A549 (cell line): ENCODE data around the gene CARMIL1. TPM values are rescaled to one million over a fixed set of nuclear protein-coding genes. Genes with fewer than 3 reads are reported as not detected.

Source experiments
- ATAC-seq, 2 experiments: fragments of 200-7000 bp in 1 of 2; fragments of >200 bp in 1 of 2; cut with Nextera tagmentation in 1 of 2; cut with Tn5 transposase in 1 of 2; 3 replicates each; pipeline versions ENCODE4 v1.8.0 to v1.9.1; 2018 to 2020; ENCODE audit warnings: mild to moderate bottlenecking in 1 of 2, moderate library complexity in 1 of 2
- CTCF ChIA-PET: fragments of 300-600 bp; sonication (Branson Sonifier 250); formaldehyde crosslinking; extraction: SDS; loops from one replicate; lab custom pipeline; 2021; ENCODE audit warnings: antibody characterized with exemption, inconsistent platforms; lab: Yijun Ruan, JAX
- POLR2A ChIA-PET: fragments of 350-600 bp; formaldehyde crosslinking; extraction: SDS; loops from one replicate; lab custom pipeline; 2021; ENCODE audit warnings: antibody characterized with exemption, inconsistent platforms; lab: Yijun Ruan, JAX
- DNase-seq, 2 experiments: peaks; one replicate each; pipeline versions ENCODE4 v3.0.0 to v3.0.0-alpha.2; 2011 to 2016; ENCODE audit warnings: low read depth in 1 of 2, low spot score in 1 of 2
- FAIRE-seq: peaks from 2 replicates; lab custom pipeline; 2011; peaks lifted over from hg19 to GRCh38; lab: Jason Lieb, UNC
- H3K27ac ChIP-seq, 2 experiments: fragments of >200 bp; sonication (Bioruptor Twin); formaldehyde crosslinking; 3 replicates each; pipeline ENCODE4 v1.5.1; 2016 to 2017
- H3K4me1 ChIP-seq: fragments of >200 bp; sonication (Bioruptor Twin); formaldehyde crosslinking; 3 replicates; pipeline ENCODE4 v1.6.1; 2016
- H3K4me2 ChIP-seq: fragments of >200 bp; sonication (Bioruptor Twin); formaldehyde crosslinking; 3 replicates; pipeline ENCODE4 v1.6.1; 2016
- H3K4me3 ChIP-seq: fragments of >200 bp; sonication (Bioruptor Twin); formaldehyde crosslinking; 3 replicates; pipeline ENCODE4 v1.5.1; 2016
- H3K9me3 ChIP-seq: fragments of >200 bp; sonication (Bioruptor Twin); formaldehyde crosslinking; 3 replicates; pipeline ENCODE4 v1.6.1; 2016
- BCL3 ChIP-seq: fragments of >200 bp; sonication (Bioruptor Twin); formaldehyde crosslinking; IDR thresholded peaks from 3 replicates; pipeline ENCODE4 v1.6.1; 2016
- CTCF ChIP-seq: fragments of >200 bp; sonication (Bioruptor Twin); formaldehyde crosslinking; IDR thresholded peaks from 3 replicates; pipeline ENCODE4 v1.5.1; 2016
- EHF ChIP-seq: fragments of 250-450 bp; sonication (Bioruptor Pico); IDR thresholded peaks from 2 replicates; pipeline ENCODE4 v1.5.0; 2020; ENCODE audit warnings: mild to moderate bottlenecking
- EP300 ChIP-seq, 2 experiments: fragments of >200 bp; sonication (Bioruptor Twin); formaldehyde crosslinking; IDR thresholded peaks; 2 replicates in 1 of 2; 3 replicates in 1 of 2; pipeline ENCODE4 v1.6.1; 2016 to 2017
- FOSB ChIP-seq: fragments of 250-450 bp; sonication (Bioruptor Pico); IDR thresholded peaks from 2 replicates; pipeline ENCODE4 v1.5.0; 2020; ENCODE audit warnings: mild to moderate bottlenecking, moderate library complexity
- FOXS1 ChIP-seq: fragments of 250-450 bp; sonication (Bioruptor Pico); IDR thresholded peaks from 2 replicates; pipeline ENCODE4 v1.5.0; 2020; ENCODE audit warnings: mild to moderate bottlenecking, moderate library complexity
- HDAC2 ChIP-seq: fragments of 200-600 bp; sonication (generic); IDR thresholded peaks from 2 replicates; pipeline ENCODE4 v1.6.1; 2016
- HEYL ChIP-seq: fragments of 250-450 bp; sonication (Bioruptor Pico); IDR thresholded peaks from 2 replicates; pipeline ENCODE4 v1.8.0; 2021; ENCODE audit warnings: mild to moderate bottlenecking, moderate library complexity
- HOXB13 ChIP-seq: fragments of 250-450 bp; sonication (Bioruptor Pico); IDR thresholded peaks from 2 replicates; pipeline ENCODE4 v1.5.0; 2020; ENCODE audit warnings: low read depth, mild to moderate bottlenecking, moderate library complexity
- HOXB5 ChIP-seq: fragments of 250-450 bp; sonication (Bioruptor Pico); IDR thresholded peaks from 2 replicates; pipeline ENCODE4 v1.5.0; 2020; ENCODE audit warnings: mild to moderate bottlenecking, moderate library complexity
- JUNB ChIP-seq: fragments of >200 bp; sonication (Bioruptor Twin); formaldehyde crosslinking; IDR thresholded peaks from 2 replicates; pipeline ENCODE4 v1.6.1; 2016
- KDM1A ChIP-seq: fragments of 200-600 bp; sonication (generic); IDR thresholded peaks from 2 replicates; pipeline ENCODE4 v1.6.1; 2016; ENCODE audit warnings: low read depth, mild to moderate bottlenecking
- MAFK ChIP-seq: fragments of 450-650 bp; IDR thresholded peaks from 2 replicates; pipeline ENCODE4 v1.6.1; 2014; ENCODE audit not compliant: partially characterized antibody
- NPAS2 ChIP-seq: fragments of 250-450 bp; sonication (Bioruptor Pico); IDR thresholded peaks from 2 replicates; pipeline ENCODE4 v1.8.0; 2022; ENCODE audit warnings: mild to moderate bottlenecking, moderate library complexity, borderline replicate concordance
- POLR2A ChIP-seq: IDR thresholded peaks from 2 replicates; pipeline ENCODE4 v1.6.1; 2012; ENCODE audit warnings: mild to moderate bottlenecking, low read length
- RARB ChIP-seq: fragments of 250-450 bp; sonication (Bioruptor Pico); IDR thresholded peaks from 2 replicates; pipeline ENCODE4 v1.8.0; 2021; ENCODE audit warnings: mild to moderate bottlenecking, moderate library complexity
- SREBF2 ChIP-seq: fragments of 450-650 bp; IDR thresholded peaks from 2 replicates; pipeline ENCODE4 v1.6.1; 2014; ENCODE audit warnings: mild to moderate bottlenecking, moderate library complexity
- USF2 ChIP-seq: fragments of 450-650 bp; IDR thresholded peaks from 2 replicates; pipeline ENCODE4 v1.6.1; 2014; ENCODE audit warnings: antibody characterized with exemption
- ZFP36 ChIP-seq: fragments of 450-650 bp; IDR thresholded peaks from 2 replicates; pipeline ENCODE4 v1.6.1; 2014; ENCODE audit warnings: borderline replicate concordance; ENCODE audit not compliant: partially characterized antibody
- ZNF302 ChIP-seq: fragments of 250-450 bp; sonication (Bioruptor Pico); IDR thresholded peaks from 2 replicates; pipeline ENCODE4 v1.9.0; 2021; ENCODE audit warnings: inconsistent platforms, mild to moderate bottlenecking, moderate library complexity
- WGBS: methylation state at CpG from one replicate; pipeline ENCODE4 v1.1.6; 2017; ENCODE audit errors: missing lambda C conversion rate; 5-methylcytosine and 5-hydroxymethylcytosine counted together
- polyA plus RNA-seq, 4 experiments: library from polyadenylated mRNA; depleted of rRNA in 3 of 4; stranded (reverse); fragments of >200 nt; fragmentation: RNase III in 1 of 4; extraction: RNeasy Plus Mini Kit Qiagen cat#74134 plus additional on column Dnase treatment in 1 of 4; gene quantifications; 2 replicates in 3 of 4; 3 replicates in 1 of 4; pipeline ENCODE4 v1.2.3, GENCODE V29; 2011 to 2017
- TF ChIP-seq, protein P1 (sequence below): IDR thresholded peaks from 2 replicates; pipeline ENCODE4 v1.6.1; 2012
- TF ChIP-seq, protein P2 (sequence below): fragments of 250-450 bp; sonication (Bioruptor Pico); IDR thresholded peaks from 2 replicates; pipeline ENCODE4 v1.5.0; 2020; ENCODE audit warnings: low read depth, mild to moderate bottlenecking, moderate library complexity

The CARMIL1 gene
- polyA plus RNA-seq, 2 of the 4 experiments (the other 2 are of a cell fraction), result 11.5 to 11.8 TPM

DNA sequence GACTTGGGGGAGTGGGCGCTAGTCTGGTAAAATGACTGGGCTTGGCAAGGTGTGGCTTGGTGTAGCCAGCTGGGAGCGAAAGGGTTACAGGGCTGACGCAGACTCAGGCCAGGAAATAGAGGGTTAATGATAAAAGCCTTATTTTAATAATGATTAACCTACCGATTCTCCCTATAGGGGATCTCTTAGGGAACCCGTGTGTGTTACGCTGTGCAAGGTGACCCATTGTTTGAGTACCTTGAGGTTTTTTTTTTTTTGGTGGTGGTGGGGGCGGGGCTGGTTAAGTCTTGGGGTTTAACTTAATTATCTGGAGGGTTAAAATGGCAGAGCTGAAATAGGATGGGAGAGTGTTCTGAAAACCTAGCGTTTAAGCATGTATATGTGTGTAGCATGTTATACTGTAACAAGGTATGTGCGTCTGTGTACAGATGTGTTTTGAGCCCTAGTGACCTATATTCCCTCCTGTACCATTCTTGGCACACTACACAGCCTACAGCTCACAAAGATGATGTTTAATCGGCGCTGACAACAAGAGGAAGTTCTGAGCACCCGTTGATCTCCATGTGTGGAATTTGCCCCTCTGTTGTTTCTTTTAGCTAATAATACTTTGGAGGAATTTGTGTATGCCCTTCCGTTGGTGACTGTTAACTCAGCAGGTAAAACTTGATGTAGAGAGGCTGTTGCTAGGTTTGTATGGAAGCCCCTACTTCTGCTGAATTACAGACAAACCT lies 1.3 kb downstream of the CARMIL1 start (continued):
- no peak for TF ChIP-seq SREBF2
- TF ChIP-seq, all 56 proteins: peak for 0

- no peak for DNase-seq
- Histone ChIP-seq H3K9me3 (no peaks in the 10 kb centered on the region), H3K4me3 (no peak overlapping the region), H3K27ac (no peak overlapping the region), H3K4me1 (peaks cover 8% of the 10 kb centered on the region; the same call in 2 of the 3 replicates), H3K4me2 (no peak overlapping the region)
- ChIA-PET POLR2A (no interaction called here), CTCF (interaction anchor here (2.3 kb wide), 1 partner anchor 8 kb away, joined by 9 read pairs; the partner anchor contains the start of gene CARMIL1)
- FAIRE-seq, result no peak
- no peak for ATAC-seq
- 96% methylated on average over 2 of the region's 2 CpGs for WGBS
- TF ChIP-seq FOSB (no peak), KDM1A (no peak), SREBF2 (no peak), HDAC2 (no peak), HEYL (CRISPR knock-in tag) (no peak), CTCF (no peak), ZFP36 (no peak), EP300 (IDR thresholded peaks at IDR 0.05) (no peak), RARB (CRISPR knock-in tag) (no peak), EHF (no peak), MAFK (no peak), USF2 (no peak), POLR2A (no peak), BCL3 (no peak), NPAS2 (no peak), HOXB13 (CRISPR knock-in tag) (no peak)
Observed at GRCh38 chr6:25286891-25287290, 7.7 kb downstream of the CARMIL1 start.

DNA sequence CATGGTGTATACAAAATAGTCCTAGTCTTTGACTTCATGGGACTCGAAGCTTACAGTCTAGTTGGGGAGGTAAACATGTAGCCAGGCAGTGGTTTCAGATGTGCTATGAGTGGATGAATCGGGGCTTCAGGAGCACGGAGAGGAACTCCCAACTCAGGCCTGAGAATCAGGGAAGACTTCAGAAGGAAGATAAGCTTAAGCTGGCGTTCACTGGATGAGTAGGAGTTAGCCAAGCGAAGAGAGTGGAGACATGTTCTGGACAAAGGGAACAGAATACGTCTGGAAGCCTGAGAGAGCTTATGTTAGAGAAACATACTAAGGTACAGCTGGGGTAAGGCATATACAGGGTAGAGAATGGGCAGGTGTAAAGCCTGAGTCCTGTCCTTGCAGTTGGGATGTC lies 8.8 kb downstream of the CARMIL1 start:
- no peak for ATAC-seq
- DNase-seq, result no peak
- Histone ChIP-seq H3K4me3 (no peak overlapping the region), H3K9me3 (no peaks in the 10 kb centered on the region), H3K4me2 (no peak overlapping the region), H3K4me1 (peaks cover 8% of the 10 kb centered on the region; the same call in 2 of the 3 replicates), H3K27ac (no peak overlapping the region)
- POLR2A ChIA-PET, result no interaction called here
- CTCF ChIA-PET, result interaction anchor here (2.3 kb wide), 1 partner anchor 9 kb away, joined by 9 read pairs; the partner anchor contains the start of gene CARMIL1
- 78% methylated on average over 6 of the region's 6 CpGs for WGBS
- no peak for FAIRE-seq
- TF ChIP-seq KDM1A (no peak), ZFP36 (no peak)

DNA sequence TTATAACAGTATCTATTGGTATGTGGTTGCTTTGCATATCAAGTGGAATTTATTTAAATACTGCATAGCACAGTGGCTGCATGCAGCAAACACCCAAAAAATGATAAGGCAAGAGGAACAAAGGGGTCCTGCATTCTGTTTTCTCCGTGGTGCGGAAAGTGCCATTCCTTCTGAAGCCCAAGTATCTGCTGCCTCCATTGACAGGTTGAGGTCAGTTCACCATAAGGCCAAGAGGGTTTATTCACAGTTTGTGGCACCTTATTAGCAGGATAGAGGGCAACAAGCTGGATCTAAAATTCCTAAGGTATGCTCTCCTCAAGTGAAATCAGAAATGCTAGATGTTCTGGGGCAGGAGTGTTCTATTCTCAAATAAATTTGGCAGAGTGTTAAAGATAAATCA lies 9.3 kb downstream of the CARMIL1 start:
- Histone ChIP-seq H3K4me1 (peaks cover 5% of the 10 kb centered on the region; the same call in 2 of the 3 replicates), H3K27ac (no peak overlapping the region), H3K4me3 (no peak overlapping the region), H3K9me3 (no peaks in the 10 kb centered on the region), H3K4me2 (no peak overlapping the region)
- TF ChIP-seq JUNB, result no peak
- TF ChIP-seq FOXS1 (CRISPR knock-in tag), result no peak
- no peak for TF ChIP-seq ZNF302 (CRISPR knock-in tag)
- no peak for TF ChIP-seq SREBF2
- no peak for TF ChIP-seq HDAC2
- TF ChIP-seq, protein P1, sequence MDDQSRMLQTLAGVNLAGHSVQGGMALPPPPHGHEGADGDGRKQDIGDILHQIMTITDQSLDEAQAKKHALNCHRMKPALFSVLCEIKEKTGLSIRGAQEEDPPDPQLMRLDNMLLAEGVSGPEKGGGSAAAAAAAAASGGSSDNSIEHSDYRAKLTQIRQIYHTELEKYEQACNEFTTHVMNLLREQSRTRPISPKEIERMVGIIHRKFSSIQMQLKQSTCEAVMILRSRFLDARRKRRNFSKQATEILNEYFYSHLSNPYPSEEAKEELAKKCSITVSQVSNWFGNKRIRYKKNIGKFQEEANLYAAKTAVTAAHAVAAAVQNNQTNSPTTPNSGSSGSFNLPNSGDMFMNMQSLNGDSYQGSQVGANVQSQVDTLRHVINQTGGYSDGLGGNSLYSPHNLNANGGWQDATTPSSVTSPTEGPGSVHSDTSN, result no peak
- TF ChIP-seq, protein P2, sequence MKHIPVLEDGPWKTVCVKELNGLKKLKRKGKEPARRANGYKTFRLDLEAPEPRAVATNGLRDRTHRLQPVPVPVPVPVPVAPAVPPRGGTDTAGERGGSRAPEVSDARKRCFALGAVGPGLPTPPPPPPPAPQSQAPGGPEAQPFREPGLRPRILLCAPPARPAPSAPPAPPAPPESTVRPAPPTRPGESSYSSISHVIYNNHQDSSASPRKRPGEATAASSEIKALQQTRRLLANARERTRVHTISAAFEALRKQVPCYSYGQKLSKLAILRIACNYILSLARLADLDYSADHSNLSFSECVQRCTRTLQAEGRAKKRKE (CRISPR knock-in tag), result no peak
- no peak for TF ChIP-seq HOXB5 (CRISPR knock-in tag)
- TF ChIP-seq FOSB, result no peak
- no peak for TF ChIP-seq NPAS2
- ChIA-PET POLR2A (no interaction called here), CTCF (interaction anchor here (2.3 kb wide), 1 partner anchor 10 kb away, joined by 9 read pairs; the partner anchor contains the start of gene CARMIL1)
- ATAC-seq (no peak), FAIRE-seq (no peak), DNase-seq (no peak)
- 96% methylated on average over 2 of the region's 2 CpGs for WGBS
